GM12892 (cell line): ENCODE measurements around the gene PGAM2.

Experiments used
- POLR2A ChIP-seq: IDR thresholded peaks from 2 replicates; pipeline ENCODE4 v1.6.1; 2011; ENCODE audit warnings: low read depth, low read length, control low read depth
- POLR2AphosphoS5 ChIP-seq: IDR thresholded peaks from 2 replicates; pipeline ENCODE4 v1.6.1; 2011; ENCODE audit warnings: low read depth, low read length, control low read depth
- TAF1 ChIP-seq: IDR thresholded peaks from 2 replicates; pipeline ENCODE4 v1.6.1; 2011; ENCODE audit warnings: low read depth, mild to moderate bottlenecking, control low read depth, low read length, borderline replicate concordance

GRCh38 chr7:44114586-44115310, 49.4 kb upstream of the PGAM2 start:
- TF ChIP-seq POLR2A (no peak), POLR2AphosphoS5 (no peak), TAF1 (no peak)
